DOHH2 (cell line): ENCODE data around the gene CALN1.

Experiments used
- H3F3A ChIP-seq: fragments of 200-600 bp; sonication (generic), shearing (Covaris generic); 2 replicates; pipeline ENCODE4 v1.6.0; 2016; ENCODE audit warnings: antibody characterized with exemption, mild to moderate bottlenecking; ENCODE audit not compliant: control insufficient read depth, insufficient read depth
- H3K27ac ChIP-seq: fragments of 200-600 bp; sonication (generic); 2 replicates; pipeline ENCODE4 v1.5.1; 2014; ENCODE audit warnings: low read depth, mild to moderate bottlenecking, low read length, moderate library complexity
- H3K27me3 ChIP-seq: fragments of 200-600 bp; sonication (generic); 2 replicates; pipeline ENCODE4 v1.6.1; 2014; ENCODE audit warnings: mild to moderate bottlenecking, low read length, mixed read lengths; ENCODE audit not compliant: control insufficient read depth
- H3K36me3 ChIP-seq: fragments of 200-600 bp; sonication (generic); 2 replicates; pipeline ENCODE4 v1.6.1; 2014; ENCODE audit warnings: mild to moderate bottlenecking, low read length, moderate library complexity, mixed read lengths; ENCODE audit not compliant: control insufficient read depth
- H3K4me1 ChIP-seq: fragments of 200-600 bp; sonication (generic); 2 replicates; pipeline ENCODE4 v1.6.1; 2014; ENCODE audit warnings: mild to moderate bottlenecking, low read length, mixed read lengths; ENCODE audit not compliant: control insufficient read depth
- H3K4me2 ChIP-seq: fragments of 200-600 bp; sonication (generic); 2 replicates; pipeline ENCODE4 v1.6.0; 2014; ENCODE audit warnings: mild to moderate bottlenecking, low read length, moderate library complexity
- H3K4me3 ChIP-seq: fragments of 200-600 bp; sonication (generic); 2 replicates; pipeline ENCODE4 v1.5.1; 2014; ENCODE audit warnings: mild to moderate bottlenecking, low read length, mixed read lengths
- H3K79me2 ChIP-seq: fragments of 200-600 bp; sonication (generic); 2 replicates; pipeline ENCODE4 v1.6.1; 2014; ENCODE audit warnings: mild to moderate bottlenecking, low read length, mixed read lengths; ENCODE audit not compliant: control insufficient read depth
- H3K9me2 ChIP-seq: fragments of 200-600 bp; sonication (generic); replicated peaks from 2 replicates; pipeline ENCODE4 v1.6.1; 2014; ENCODE audit warnings: mild to moderate bottlenecking, low read length, mixed read lengths; ENCODE audit not compliant: control insufficient read depth
- H3K9me3 ChIP-seq: fragments of 200-600 bp; sonication (generic); 2 replicates; pipeline ENCODE4 v1.6.1; 2014; ENCODE audit warnings: antibody characterized with exemption, low read length, mixed read lengths; ENCODE audit not compliant: control insufficient read depth, insufficient read depth
- H4K20me1 ChIP-seq: fragments of 200-600 bp; sonication (generic); 2 replicates; pipeline ENCODE4 v1.6.0; 2014; ENCODE audit warnings: low read depth, mild to moderate bottlenecking, antibody characterized with exemption, low read length, moderate library complexity; ENCODE audit not compliant: control insufficient read depth, insufficient read depth
- EZH2phosphoT487 ChIP-seq: fragments of 200-600 bp; sonication (generic); IDR thresholded peaks from 2 replicates; pipeline ENCODE4 v1.6.1; 2017; ENCODE audit warnings: borderline replicate concordance, mild to moderate bottlenecking, antibody characterized with exemption, low read length, moderate library complexity, mixed read lengths
- TF ChIP-seq, protein P1 (sequence below): fragments of 200-600 bp; sonication (generic); IDR thresholded peaks from one replicate; pipeline ENCODE4 v1.5.1; 2014; ENCODE audit warnings: antibody characterized with exemption, mild to moderate bottlenecking, low read depth, low read length; ENCODE audit not compliant: poor library complexity, severe bottlenecking

The CALN1 gene

DNA sequence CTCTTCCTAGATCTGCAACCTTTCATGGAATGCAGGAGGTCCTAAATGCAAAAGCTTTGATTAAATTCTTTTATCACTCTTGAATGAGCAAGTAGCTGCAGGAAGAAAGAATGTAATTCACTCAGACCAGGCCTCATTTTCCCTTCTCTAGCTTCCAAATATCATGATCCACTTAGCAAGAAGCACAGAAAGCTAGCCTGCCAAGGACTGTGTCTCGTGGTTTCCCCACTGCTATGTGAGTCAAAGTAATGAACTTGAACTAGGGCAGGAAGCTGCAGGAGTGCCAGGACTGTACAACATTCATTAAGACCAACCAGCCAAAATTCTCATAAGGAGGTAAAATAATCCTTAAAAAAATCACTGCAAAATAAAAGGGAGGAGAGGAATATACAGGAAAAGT, 379.2 kb downstream of the CALN1 start:
- no peak overlapping the region for H3K27ac ChIP-seq
- H3F3A ChIP-seq, result no peaks in the 10 kb centered on the region
- H3K4me2 ChIP-seq, result no peak overlapping the region
- H3K4me1 ChIP-seq, result no peaks in the 10 kb centered on the region
- H3K9me2 ChIP-seq, result no peaks in the 10 kb centered on the region
- H3K4me3 ChIP-seq, result no peak overlapping the region
- no peaks in the 10 kb centered on the region for H3K36me3 ChIP-seq
- TF ChIP-seq EZH2phosphoT487, result no peak
- H3K79me2 ChIP-seq, result no peaks in the 10 kb centered on the region
- H3K27me3 ChIP-seq, result no peaks in the 10 kb centered on the region
- no peaks in the 10 kb centered on the region for H4K20me1 ChIP-seq
- no peaks in the 10 kb centered on the region for H3K9me3 ChIP-seq

DNA sequence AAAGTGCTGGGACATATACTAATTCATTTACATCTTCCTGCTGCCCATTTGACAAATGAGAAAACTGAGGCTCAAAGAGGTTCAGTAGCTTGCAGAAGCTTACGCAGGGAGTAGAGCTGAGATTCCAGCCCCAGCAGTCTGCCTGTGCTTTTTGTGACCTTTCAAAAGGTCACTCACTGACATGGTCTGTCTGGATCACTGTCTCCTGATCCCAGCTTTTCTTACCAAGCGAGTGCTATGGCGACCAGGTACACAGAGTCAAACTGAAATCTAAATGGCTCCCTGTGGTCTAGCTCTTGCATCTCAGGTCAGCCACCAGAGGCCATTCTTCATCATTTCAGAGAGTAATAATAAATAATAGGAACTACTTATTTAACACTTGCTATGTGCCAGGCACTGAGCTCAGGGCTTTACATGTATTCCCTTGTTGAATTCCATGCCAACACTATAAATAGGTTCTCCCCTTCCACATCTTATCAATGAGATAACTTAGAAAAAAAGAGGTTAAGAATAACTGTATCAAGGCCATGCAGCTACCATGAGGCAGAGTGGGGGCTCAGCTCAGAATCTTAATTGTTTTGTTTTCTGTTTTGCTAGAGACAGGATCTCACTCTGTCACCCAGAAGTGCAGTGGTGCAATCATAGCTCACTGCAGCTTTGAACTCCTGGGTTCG, 381.0 kb downstream of the CALN1 start:
- Histone ChIP-seq H3K36me3 (no peaks in the 10 kb centered on the region), H3K4me2 (no peak overlapping the region), H3K79me2 (no peaks in the 10 kb centered on the region), H3K9me3 (no peaks in the 10 kb centered on the region), H3F3A (no peaks in the 10 kb centered on the region), H3K27ac (no peak overlapping the region), H3K4me3 (no peak overlapping the region), H3K27me3 (no peaks in the 10 kb centered on the region), H3K9me2 (no peaks in the 10 kb centered on the region), H4K20me1 (no peaks in the 10 kb centered on the region), H3K4me1 (no peaks in the 10 kb centered on the region)
- no peak for TF ChIP-seq EZH2phosphoT487
- TF ChIP-seq, protein P1, sequence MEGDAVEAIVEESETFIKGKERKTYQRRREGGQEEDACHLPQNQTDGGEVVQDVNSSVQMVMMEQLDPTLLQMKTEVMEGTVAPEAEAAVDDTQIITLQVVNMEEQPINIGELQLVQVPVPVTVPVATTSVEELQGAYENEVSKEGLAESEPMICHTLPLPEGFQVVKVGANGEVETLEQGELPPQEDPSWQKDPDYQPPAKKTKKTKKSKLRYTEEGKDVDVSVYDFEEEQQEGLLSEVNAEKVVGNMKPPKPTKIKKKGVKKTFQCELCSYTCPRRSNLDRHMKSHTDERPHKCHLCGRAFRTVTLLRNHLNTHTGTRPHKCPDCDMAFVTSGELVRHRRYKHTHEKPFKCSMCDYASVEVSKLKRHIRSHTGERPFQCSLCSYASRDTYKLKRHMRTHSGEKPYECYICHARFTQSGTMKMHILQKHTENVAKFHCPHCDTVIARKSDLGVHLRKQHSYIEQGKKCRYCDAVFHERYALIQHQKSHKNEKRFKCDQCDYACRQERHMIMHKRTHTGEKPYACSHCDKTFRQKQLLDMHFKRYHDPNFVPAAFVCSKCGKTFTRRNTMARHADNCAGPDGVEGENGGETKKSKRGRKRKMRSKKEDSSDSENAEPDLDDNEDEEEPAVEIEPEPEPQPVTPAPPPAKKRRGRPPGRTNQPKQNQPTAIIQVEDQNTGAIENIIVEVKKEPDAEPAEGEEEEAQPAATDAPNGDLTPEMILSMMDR, result no peak

- H3K4me2 ChIP-seq, result no peak overlapping the region
- H3K79me2 ChIP-seq, result no peaks in the 10 kb centered on the region
- H3K27me3 ChIP-seq, result no peaks in the 10 kb centered on the region
- no peaks in the 10 kb centered on the region for H4K20me1 ChIP-seq
- peaks cover 5% of the 10 kb centered on the region; the same call in 1 of the 2 replicates for H3K9me3 ChIP-seq
- H3K9me2 ChIP-seq, result no peaks in the 10 kb centered on the region
- TF ChIP-seq EZH2phosphoT487, result no peak
- TF ChIP-seq, protein P1, result no peak
- no peaks in the 10 kb centered on the region for H3F3A ChIP-seq
- H3K4me3 ChIP-seq, result no peak overlapping the region
- no peaks in the 10 kb centered on the region for H3K4me1 ChIP-seq
- no peak overlapping the region for H3K27ac ChIP-seq
- no peaks in the 10 kb centered on the region for H3K36me3 ChIP-seq
These were observed 383.9 kb downstream of the CALN1 start for GRCh38 chr7:72028267-72028666.

- Histone ChIP-seq H3F3A (no peaks in the 10 kb centered on the region), H3K27ac (no peak overlapping the region), H3K9me3 (peaks cover 5% of the 10 kb centered on the region; the same call in 1 of the 2 replicates), H3K9me2 (no peaks in the 10 kb centered on the region), H3K79me2 (no peaks in the 10 kb centered on the region), H3K4me1 (no peaks in the 10 kb centered on the region), H3K4me3 (no peak overlapping the region), H3K27me3 (no peaks in the 10 kb centered on the region), H3K4me2 (no peak overlapping the region), H3K36me3 (no peaks in the 10 kb centered on the region), H4K20me1 (no peaks in the 10 kb centered on the region)
- TF ChIP-seq EZH2phosphoT487, result no peak
- TF ChIP-seq, protein P1, result no peak
These were observed 386.7 kb downstream of the CALN1 start for GRCh38 chr7:72025381-72025960.
